Smooth muscle cell (in vitro differentiated cells): ENCODE results near the gene ETS1. TPM values are rescaled to one million over a fixed set of nuclear protein-coding genes. Genes with fewer than 3 reads are reported as not detected.

ENCODE experiments used
- DNase-seq: peaks from one replicate; lab custom pipeline; 2025; ENCODE audit not compliant: unreplicated experiment; lab: John Stamatoyannopoulos, UW
- H2AFZ ChIP-seq: fragments of 200-600 bp; sonication (generic); 2 replicates; pipeline ENCODE4 v1.6.0; 2016; ENCODE audit warnings: antibody characterized with exemption, low read depth, mild to moderate bottlenecking
- H3F3A ChIP-seq: fragments of 200-600 bp; sonication (generic); 2 replicates; pipeline ENCODE4 v1.6.0; 2017; ENCODE audit warnings: antibody characterized with exemption, low read depth
- H3K27ac ChIP-seq: fragments of 200-600 bp; sonication (generic); 2 replicates; pipeline ENCODE4 v1.5.1; 2016; ENCODE audit warnings: low read depth, mild to moderate bottlenecking
- H3K27me3 ChIP-seq: fragments of 200-600 bp; sonication (generic); 2 replicates; pipeline ENCODE4 v1.6.1; 2016; ENCODE audit warnings: low read depth, mild to moderate bottlenecking
- H3K36me3 ChIP-seq: fragments of 200-600 bp; sonication (generic); 2 replicates; pipeline ENCODE4 v1.5.1; 2016; ENCODE audit warnings: low read depth
- H3K4me1 ChIP-seq: fragments of 200-600 bp; sonication (generic); 2 replicates; pipeline ENCODE4 v1.5.1; 2016; ENCODE audit warnings: low read depth
- H3K4me2 ChIP-seq: fragments of 200-600 bp; sonication (generic); 2 replicates; pipeline ENCODE4 v1.6.0; 2016; ENCODE audit warnings: mild to moderate bottlenecking
- H3K4me3 ChIP-seq: fragments of 200-600 bp; sonication (generic); 2 replicates; pipeline ENCODE4 v1.5.1; 2016; ENCODE audit warnings: mild to moderate bottlenecking
- H3K79me2 ChIP-seq: fragments of 200-600 bp; sonication (generic); 2 replicates; pipeline ENCODE4 v1.6.0; 2016; ENCODE audit warnings: low read depth, mild to moderate bottlenecking
- H3K9ac ChIP-seq: fragments of 200-600 bp; sonication (generic); 2 replicates; pipeline ENCODE4 v1.6.0; 2016; ENCODE audit warnings: low read depth
- H3K9me3 ChIP-seq: fragments of 200-600 bp; sonication (generic); replicated peaks from 2 replicates; pipeline ENCODE4 v1.5.1; 2016; ENCODE audit warnings: low read depth
- H4K20me1 ChIP-seq: fragments of 200-600 bp; sonication (generic); 2 replicates; pipeline ENCODE4 v1.6.0; 2016; ENCODE audit warnings: low read depth
- WGBS: methylation state at CpG from one replicate; pipeline ENCODE4 v1.1.7; 2016; ENCODE audit warnings: low lambda C conversion rate; 5-methylcytosine and 5-hydroxymethylcytosine counted together
- polyA plus RNA-seq: library from polyadenylated mRNA; unstranded; fragments of >200 nt; fragmentation: Nextera tagmentation; extraction: Ambion mirVana; gene quantifications from 2 replicates; pipeline ENCODE4 v1.2.1, GENCODE V29; 2016
- total RNA-seq: library from RNA; depleted of rRNA; stranded (reverse); fragments of >200 nt; gene quantifications from 2 replicates; pipeline ENCODE4 v1.2.3, GENCODE V29; 2014
- TF ChIP-seq, protein P1 (sequence below): fragments of 200-600 bp; sonication (generic); IDR thresholded peaks from 2 replicates; pipeline ENCODE4 v1.5.1; 2017; ENCODE audit warnings: borderline replicate concordance, mild to moderate bottlenecking, antibody characterized with exemption; ENCODE audit not compliant: insufficient read depth, poor library complexity, severe bottlenecking

The ETS1 gene
- total and polyA plus RNA-seq, 2 experiments from 2014 or later: 4.1 to 22.8 TPM

DNA sequence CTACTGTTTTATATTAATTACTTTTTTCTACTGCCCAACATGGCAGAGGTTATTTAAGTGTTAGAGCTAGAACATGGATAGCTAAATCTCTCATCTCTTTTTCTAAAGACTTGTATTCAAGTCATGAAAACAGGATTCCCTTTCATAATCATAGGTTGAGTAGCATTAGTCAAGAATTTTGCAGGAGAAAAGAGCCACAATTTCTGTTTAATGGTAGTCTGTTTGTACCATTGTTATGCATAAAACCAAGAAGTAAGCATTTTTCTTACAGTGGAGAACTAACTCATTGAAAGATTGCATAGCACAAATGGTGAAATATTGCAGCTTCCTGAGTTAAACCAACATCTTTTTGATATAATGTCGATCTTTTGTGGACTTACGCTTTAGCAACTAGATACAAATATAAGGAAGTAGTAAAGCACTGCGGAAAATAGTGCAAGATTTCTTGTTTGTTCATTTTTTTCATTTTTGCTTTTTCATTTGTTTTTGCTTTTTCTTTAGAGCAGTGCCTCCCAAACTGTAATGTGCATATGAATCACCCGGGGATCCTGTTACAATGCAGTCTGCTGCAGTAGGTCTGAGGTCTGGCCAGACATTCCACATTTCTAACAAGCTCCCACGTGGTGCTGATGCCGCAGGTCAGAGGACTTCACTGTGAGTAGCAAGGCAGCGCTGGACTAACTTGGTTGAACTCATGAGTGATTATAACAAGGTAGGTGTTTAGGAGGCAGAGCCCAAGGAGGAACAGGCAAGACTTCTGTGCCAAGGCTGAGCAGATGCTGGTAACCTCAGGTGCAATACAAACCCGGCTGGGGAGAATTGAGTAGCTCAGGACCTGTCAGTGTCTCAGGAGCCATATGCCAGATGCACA is 4.6 kb downstream of the ETS1 start:
- Histone ChIP-seq H3K27ac (peak overlapping the region; percentile 95), H3K4me2 (peak overlapping the region; percentile 85), H3K4me3 (peak overlapping the region; percentile 29)

DNA sequence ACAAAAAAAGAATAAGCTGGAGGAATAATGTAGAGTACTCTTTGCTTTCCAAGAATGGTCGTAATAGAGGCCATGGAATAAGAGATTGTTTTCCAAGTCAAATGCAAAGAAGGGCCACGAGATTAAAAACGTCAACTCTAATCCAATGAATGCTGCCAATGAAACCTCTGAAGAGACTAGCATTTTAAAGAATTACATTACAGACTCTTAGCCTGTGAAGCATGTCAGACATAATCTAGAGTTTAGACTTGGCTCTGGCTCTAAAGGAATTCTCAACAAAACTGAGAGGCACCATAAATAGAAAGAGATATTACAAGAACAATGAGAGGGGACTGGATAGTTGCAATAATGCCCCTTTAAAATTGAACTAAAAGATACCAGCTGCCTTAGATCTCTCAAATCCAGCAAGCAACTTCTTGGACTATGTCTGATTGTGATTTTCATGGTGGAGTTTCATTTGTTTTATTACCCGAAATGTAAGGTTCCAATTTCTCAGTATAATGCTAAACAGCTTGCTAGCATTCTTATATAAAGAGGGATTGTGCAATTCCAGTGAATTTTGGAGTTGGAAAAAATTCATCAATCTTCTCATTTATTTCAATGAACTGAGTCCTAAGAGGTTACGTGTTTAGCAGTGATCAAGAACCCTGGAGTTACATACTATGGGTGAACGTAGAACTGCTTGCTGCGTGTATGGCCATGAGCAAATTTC is 5.6 kb downstream of the ETS1 start:
- no peaks in the 10 kb centered on the region for H3K9me3 ChIP-seq
- H3K79me2 ChIP-seq: no peaks in the 10 kb centered on the region
- no peak for DNase-seq
- H3K4me3 ChIP-seq: no peak overlapping the region
- H3F3A ChIP-seq: peaks cover 19% of the 10 kb centered on the region
- WGBS: 83% methylated on average over 7 of the region's 7 CpGs
- peak overlapping the region; percentile 53 for H3K9ac ChIP-seq
- H4K20me1 ChIP-seq: no peaks in the 10 kb centered on the region
- H3K27me3 ChIP-seq: peaks cover 9% of the 10 kb centered on the region
- H3K27ac ChIP-seq: peak overlapping the region; percentile 95
- peak overlapping the region; percentile 85 for H3K4me2 ChIP-seq
- H2AFZ ChIP-seq: no peak overlapping the region
- H3K36me3 ChIP-seq: no peaks in the 10 kb centered on the region
- TF ChIP-seq, protein P1, sequence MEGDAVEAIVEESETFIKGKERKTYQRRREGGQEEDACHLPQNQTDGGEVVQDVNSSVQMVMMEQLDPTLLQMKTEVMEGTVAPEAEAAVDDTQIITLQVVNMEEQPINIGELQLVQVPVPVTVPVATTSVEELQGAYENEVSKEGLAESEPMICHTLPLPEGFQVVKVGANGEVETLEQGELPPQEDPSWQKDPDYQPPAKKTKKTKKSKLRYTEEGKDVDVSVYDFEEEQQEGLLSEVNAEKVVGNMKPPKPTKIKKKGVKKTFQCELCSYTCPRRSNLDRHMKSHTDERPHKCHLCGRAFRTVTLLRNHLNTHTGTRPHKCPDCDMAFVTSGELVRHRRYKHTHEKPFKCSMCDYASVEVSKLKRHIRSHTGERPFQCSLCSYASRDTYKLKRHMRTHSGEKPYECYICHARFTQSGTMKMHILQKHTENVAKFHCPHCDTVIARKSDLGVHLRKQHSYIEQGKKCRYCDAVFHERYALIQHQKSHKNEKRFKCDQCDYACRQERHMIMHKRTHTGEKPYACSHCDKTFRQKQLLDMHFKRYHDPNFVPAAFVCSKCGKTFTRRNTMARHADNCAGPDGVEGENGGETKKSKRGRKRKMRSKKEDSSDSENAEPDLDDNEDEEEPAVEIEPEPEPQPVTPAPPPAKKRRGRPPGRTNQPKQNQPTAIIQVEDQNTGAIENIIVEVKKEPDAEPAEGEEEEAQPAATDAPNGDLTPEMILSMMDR: no peak
- H3K4me1 ChIP-seq: peaks cover 21% of the 10 kb centered on the region

More for the DNA sequence above, 4.6 kb downstream of the ETS1 start:
- TF ChIP-seq, protein P1: no peak
- 12% methylated on average over 8 of the region's 8 CpGs for WGBS
- DNase-seq: no peak
- H2AFZ ChIP-seq: peak overlapping the region; percentile 76
- peaks cover 19% of the 10 kb centered on the region for H3F3A ChIP-seq
- peaks cover 13% of the 10 kb centered on the region for H3K27me3 ChIP-seq
- H4K20me1 ChIP-seq: no peaks in the 10 kb centered on the region
- peaks cover 31% of the 10 kb centered on the region for H3K4me1 ChIP-seq
- no peaks in the 10 kb centered on the region for H3K36me3 ChIP-seq
- peak overlapping the region; percentile 53 for H3K9ac ChIP-seq
- no peaks in the 10 kb centered on the region for H3K79me2 ChIP-seq
- H3K9me3 ChIP-seq: no peaks in the 10 kb centered on the region

DNA sequence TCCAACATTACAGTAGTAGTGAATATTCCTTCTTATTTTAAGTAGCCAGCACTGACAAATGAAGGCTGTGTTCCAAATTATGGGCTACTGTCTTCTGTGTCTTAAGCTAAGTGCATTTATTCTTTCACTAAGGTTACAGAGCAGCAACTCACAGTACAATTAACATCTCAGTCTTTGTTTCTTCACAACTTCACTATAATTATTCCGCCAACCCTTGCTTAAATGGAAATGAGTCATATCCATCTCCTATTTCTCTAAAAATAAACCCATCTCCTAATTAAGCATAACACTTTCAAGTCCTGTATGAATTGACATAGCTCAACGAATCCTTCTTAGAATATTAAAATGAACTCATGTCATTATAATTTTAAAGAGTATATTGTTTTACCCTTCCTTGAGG is 6.7 kb downstream of the ETS1 start:
- Histone ChIP-seq H4K20me1 (no peaks in the 10 kb centered on the region), H3K36me3 (no peaks in the 10 kb centered on the region), H3K4me1 (peaks cover 20% of the 10 kb centered on the region), H3K4me3 (no peak overlapping the region), H3K9ac (peak overlapping the region; percentile 50), H2AFZ (peak overlapping the region; percentile 7), H3K27me3 (no peaks in the 10 kb centered on the region), H3F3A (peaks cover 24% of the 10 kb centered on the region), H3K9me3 (no peaks in the 10 kb centered on the region), H3K79me2 (no peaks in the 10 kb centered on the region), H3K4me2 (no peak overlapping the region), H3K27ac (peak overlapping the region; percentile 95)
- TF ChIP-seq, protein P1: no peak
- 63% methylated on average over 2 of the region's 2 CpGs for WGBS
- no peak for DNase-seq
